Activated CD4-positive, alpha-beta memory T cell treated with anti-CD3 and anti-CD28 coated beads, Interleukin-2, amount 10 ng/mL, durations not matched to agents 7 days and 5 days (primary cell): Measurements from ENCODE around the gene MSH5. TPM values are rescaled to one million over a fixed set of nuclear protein-coding genes. Genes with fewer than 3 reads are reported as not detected.
A peak's percentile ranks its signal among the peaks of the same experiment; 100 is the strongest.
"Not testable (repeated sequence)": the region's sequence is repeated elsewhere in the genome, so short reads cannot be mapped to it uniquely, and the experiment has no call there.

Source experiments
- CTCF ChIA-PET: fragments of 350-600 bp; sonication (Branson Sonifier 250); formaldehyde crosslinking; loops from one replicate; lab custom pipeline; 2021; ENCODE audit warnings: antibody characterized with exemption, inconsistent platforms; lab: Charles Lee
- POLR2A ChIA-PET: fragments of 350-600 bp; sonication (Branson Sonifier 250); formaldehyde crosslinking; loops from one replicate; lab custom pipeline; 2021; ENCODE audit warnings: antibody characterized with exemption; lab: Charles Lee
- DNase-seq: peaks from one replicate; pipeline ENCODE4 v3.0.0-alpha.2; 2020
- H3K27ac Mint-ChIP-seq: one replicate; pipeline ENCODE4 v1.8.0; 2021; ENCODE audit warnings: mild to moderate bottlenecking, mixed read lengths
- H3K27me3 Mint-ChIP-seq: one replicate; pipeline ENCODE4 v1.8.0; 2021; ENCODE audit warnings: mixed read lengths
- H3K36me3 Mint-ChIP-seq: one replicate; pipeline ENCODE4 v1.8.0; 2021; ENCODE audit warnings: low read depth, mixed read lengths
- H3K4me1 Mint-ChIP-seq: one replicate; pipeline ENCODE4 v1.8.0; 2021; ENCODE audit warnings: mixed read lengths
- H3K4me3 Mint-ChIP-seq: one replicate; pipeline ENCODE4 v1.8.0; 2021; ENCODE audit warnings: mild to moderate bottlenecking, mixed read lengths
- H3K9me3 Mint-ChIP-seq: one replicate; pipeline ENCODE4 v1.8.0; 2021; ENCODE audit warnings: mixed read lengths
- total RNA-seq, 2 experiments: library from RNA; stranded (reverse); gene quantifications; one replicate each; pipeline ENCODE4 v1.2.3, GENCODE V29; 2021

Gene MSH5
- total RNA-seq, 2 experiments from 2014 or later: 60.1 to 63.2 TPM

DNA sequence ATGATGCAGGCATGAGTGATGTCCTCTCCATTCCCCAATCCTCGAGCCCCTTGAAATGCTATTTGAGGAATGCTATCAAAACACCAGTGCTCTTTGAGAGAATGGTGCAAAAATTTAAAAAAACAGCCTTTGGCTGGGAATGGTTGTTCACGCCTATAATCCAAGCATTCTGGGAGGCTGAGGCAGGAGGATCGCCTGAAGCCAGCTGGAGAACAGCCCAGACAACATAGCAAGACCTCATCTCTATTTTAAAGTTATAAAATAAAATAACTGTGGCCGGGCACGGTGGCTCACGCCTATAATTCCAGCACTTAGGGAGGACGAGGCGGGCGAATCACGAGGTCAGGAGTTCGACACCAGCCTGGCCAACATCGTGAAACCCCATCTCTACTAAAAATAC is 60.0 kb downstream of the MSH5 start:
- peaks cover 45% of the 10 kb centered on the region for H3K4me1 Mint-ChIP-seq
- peaks cover 32% of the 10 kb centered on the region for H3K36me3 Mint-ChIP-seq
- H3K9me3 Mint-ChIP-seq: no peaks in the 10 kb centered on the region
- ChIA-PET CTCF (interaction anchor here (1.6 to 2.1 kb wide), 2 partner anchors 9 to 18 kb away, joined by 6 to 7 read pairs; no protein-coding TSS in a partner anchor), POLR2A (interaction anchor here (1.3 to 7.4 kb wide), 5 partner anchors 14 to 61 kb away, joined by 3 to 104 read pairs (median 10); partner anchors contain the start of genes CLIC1, HSPA1A, HSPA1L and MSH5)
- no peak for DNase-seq
- H3K27ac Mint-ChIP-seq: no peak overlapping the region
- no peak overlapping the region for H3K4me3 Mint-ChIP-seq
- no peaks in the 10 kb centered on the region for H3K27me3 Mint-ChIP-seq

DNA sequence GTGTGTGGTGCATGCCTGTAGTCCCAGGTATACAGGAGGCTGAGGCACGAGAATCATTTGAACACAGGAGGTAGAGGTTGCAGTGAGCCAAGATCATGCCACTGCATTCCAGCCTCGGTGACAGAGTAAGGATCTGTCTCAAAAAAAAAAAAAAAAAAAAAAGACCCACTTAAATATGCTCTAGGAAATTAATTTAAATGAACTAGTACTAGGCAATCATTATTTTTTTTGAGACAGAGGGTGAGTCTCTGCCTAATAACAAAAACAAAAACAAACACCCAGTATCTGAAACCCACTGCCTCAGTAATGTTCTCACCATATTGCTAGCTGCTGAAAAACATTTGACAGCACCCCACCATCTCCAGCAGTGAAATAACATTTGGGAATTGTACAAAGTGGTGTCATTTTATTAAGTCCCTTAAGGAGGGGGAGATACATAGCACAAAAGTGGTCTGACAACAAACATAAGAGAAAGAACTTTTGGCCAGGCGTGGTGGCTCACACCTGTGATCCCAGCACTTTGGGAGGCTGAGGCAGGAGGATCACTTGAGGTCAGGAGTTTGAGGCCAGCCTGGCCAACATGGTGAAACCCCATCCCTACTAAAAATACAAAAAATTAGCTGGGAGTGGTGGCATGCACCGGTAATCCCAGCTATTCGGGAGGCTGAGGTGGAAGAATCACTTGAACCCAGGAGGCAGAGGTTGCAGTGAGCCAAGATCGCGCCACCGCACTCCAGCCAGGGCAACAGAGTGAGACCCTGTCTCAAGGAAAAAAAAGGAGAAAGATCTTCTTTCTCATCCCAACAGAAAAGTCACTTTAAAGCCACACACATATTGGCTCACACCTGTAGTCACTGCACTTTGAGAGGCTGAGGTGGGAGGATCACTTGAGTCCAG is 61.5 kb downstream of the MSH5 start:
- not testable (repeated sequence) for H3K4me3 Mint-ChIP-seq, H3K9me3 Mint-ChIP-seq, DNase-seq, H3K27me3 Mint-ChIP-seq
- CTCF ChIA-PET: interaction anchor here (1.0 kb wide), 1 partner anchor 31 kb away, joined by 3 read pairs; no protein-coding TSS in a partner anchor
- Mint-ChIP-seq H3K36me3 (peaks cover 35% of the 10 kb centered on the region), H3K27ac (peak overlapping the region; percentile 53), H3K4me1 (peaks cover 54% of the 10 kb centered on the region)
- POLR2A ChIA-PET: interaction anchor here (0.7 to 7.4 kb wide), 3 partner anchors 10 to 63 kb away, joined by 3 to 104 read pairs (median 24); partner anchors contain the start of genes CLIC1, HSPA1A, HSPA1L and MSH5

DNA sequence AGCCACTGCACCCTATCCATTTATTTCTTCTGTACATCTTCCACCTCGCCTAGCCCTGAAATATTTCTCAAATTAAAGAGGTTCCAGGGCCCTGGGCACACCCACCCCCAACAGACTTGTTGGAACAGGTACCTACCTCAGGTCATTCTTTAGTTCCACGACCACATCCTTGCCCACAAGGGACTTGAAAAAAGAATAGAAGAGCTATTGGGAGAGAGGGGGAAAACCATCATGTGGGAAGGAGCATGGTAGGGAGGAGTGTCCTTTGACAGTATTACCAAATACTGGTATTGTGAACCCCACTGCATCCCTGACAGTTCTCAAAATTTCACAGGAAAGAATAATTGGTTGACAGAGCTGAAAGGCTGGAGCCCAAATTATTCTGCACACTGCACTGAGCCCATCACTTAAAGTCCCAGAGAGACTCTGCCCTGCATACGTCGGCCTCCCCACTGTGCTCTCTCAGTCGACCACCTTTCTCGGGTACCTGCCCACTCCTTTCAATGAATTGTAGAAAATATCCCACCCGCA is 66.2 kb downstream of the MSH5 start:
- H3K4me3 Mint-ChIP-seq: peak overlapping the region; percentile 91
- H3K9me3 Mint-ChIP-seq: no peaks in the 10 kb centered on the region
- peaks cover 39% of the 10 kb centered on the region for H3K36me3 Mint-ChIP-seq
- CTCF ChIA-PET: interaction anchor here (0.6 to 3.6 kb wide), 13 partner anchors 8 to 121 kb away, joined by 3 to 23 read pairs (median 10); partner anchors contain the start of genes DDAH2, HSPA1A, HSPA1B and HSPA1L
- H3K27me3 Mint-ChIP-seq: no peaks in the 10 kb centered on the region
- DNase-seq: no peak
- POLR2A ChIA-PET: interaction anchor here (0.7 to 4.0 kb wide), 24 partner anchors 9 to 1168 kb away, joined by 3 to 57 read pairs (median 8); partner anchors contain the start of genes ABHD16A, BAG6, C6orf47 and CLIC1
- peak overlapping the region; percentile 91 for H3K27ac Mint-ChIP-seq
- H3K4me1 Mint-ChIP-seq: peaks cover 40% of the 10 kb centered on the region

DNA sequence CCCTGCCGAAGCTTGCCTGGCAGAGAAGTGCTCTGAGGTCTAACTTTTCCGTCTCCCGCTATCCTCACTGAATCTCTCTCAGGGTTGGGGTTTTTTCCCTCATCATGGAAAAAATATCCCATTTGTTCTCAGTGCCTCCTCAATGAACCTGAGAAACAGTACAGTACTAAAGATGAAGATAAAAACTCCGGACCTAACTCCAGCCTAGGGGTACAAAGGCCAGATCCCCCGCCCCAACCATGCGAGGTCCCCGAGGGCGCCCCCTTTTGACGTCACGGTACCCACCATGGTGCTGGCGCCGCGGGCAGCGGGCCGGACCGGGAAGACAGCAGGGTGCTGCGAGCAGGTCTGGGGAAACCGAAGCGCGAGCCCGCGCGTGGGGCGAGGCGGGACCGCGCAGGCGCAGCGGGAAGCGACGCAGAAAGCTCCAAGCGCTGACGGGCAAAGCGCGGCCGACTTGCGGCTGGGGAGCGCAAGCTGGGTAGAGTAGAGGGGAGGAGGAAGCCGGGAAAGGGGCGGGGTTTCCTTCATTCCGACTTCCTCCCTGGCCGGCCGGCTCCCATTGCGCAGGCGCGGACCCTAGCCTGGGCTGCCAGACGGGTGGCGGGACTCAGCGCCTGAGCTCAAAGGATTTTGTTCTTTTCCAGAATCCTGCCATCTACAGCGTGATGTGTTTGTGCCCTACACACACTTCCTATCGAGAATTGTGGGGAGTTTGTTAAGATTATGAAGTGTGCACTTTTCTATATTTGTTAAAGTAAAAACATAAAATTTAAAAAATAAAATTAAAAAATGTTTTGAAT is 66.9 kb downstream of the MSH5 start, which contains the start of gene LSM2:
LSM2 (minus strand) TSS at position 497 of the 803 bp plus-strand sequence; CDS start at position 288, 209 bp downstream.
- POLR2A ChIA-PET: interaction anchor here (0.6 to 4.0 kb wide), 34 partner anchors 8 to 1167 kb away, joined by 3 to 57 read pairs (median 5); partner anchors contain the start of genes ABHD16A, BAG6, C6orf47 and CLIC1
- peak; percentile 98 for DNase-seq
- peaks cover 43% of the 10 kb centered on the region for H3K4me1 Mint-ChIP-seq
- peak within 1 kb of the TSS; percentile 91 for H3K4me3 Mint-ChIP-seq
- H3K27me3 Mint-ChIP-seq: no peaks in the 10 kb centered on the region
- no peaks in the 10 kb centered on the region for H3K9me3 Mint-ChIP-seq
- H3K27ac Mint-ChIP-seq: peak within 1 kb of the TSS; percentile 91
- H3K36me3 Mint-ChIP-seq: peaks cover 35% of the 10 kb centered on the region
- CTCF ChIA-PET: interaction anchor here (0.6 to 3.6 kb wide), 21 partner anchors 8 to 461 kb away, joined by 3 to 23 read pairs (median 7); partner anchors contain the start of genes DDAH2, HSPA1A, HSPA1B and HSPA1L

DNA sequence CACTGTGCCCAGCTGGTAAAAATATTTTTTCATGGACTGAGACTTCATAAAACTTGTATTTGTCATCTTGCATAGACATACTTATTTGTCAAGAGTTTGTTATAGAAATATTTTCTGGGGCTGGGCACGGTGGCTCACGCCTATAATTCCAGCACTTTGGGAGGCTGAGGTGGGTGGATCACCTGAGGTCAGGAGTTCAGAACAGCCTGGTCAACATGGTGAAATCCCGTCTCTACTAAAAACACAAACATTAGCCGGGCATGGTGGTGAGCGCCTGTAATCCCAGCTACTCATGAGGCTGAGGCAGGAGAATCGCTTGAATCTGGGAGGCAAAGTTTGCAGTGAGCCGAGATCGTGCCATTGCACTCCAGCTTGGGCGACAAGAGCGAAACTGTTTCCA is 68.8 kb downstream of the MSH5 start:
- not testable (repeated sequence) for H3K9me3 Mint-ChIP-seq, DNase-seq, H3K27ac Mint-ChIP-seq, H3K4me3 Mint-ChIP-seq, H3K27me3 Mint-ChIP-seq
- peaks cover 26% of the 10 kb centered on the region for H3K36me3 Mint-ChIP-seq
- ChIA-PET CTCF (interaction anchor here (3.6 kb wide), 1 partner anchor 12 kb away, joined by 23 read pairs; the partner anchor contains the start of gene VARS1), POLR2A (interaction anchor here (4.0 kb wide), 1 partner anchor 11 kb away, joined by 51 read pairs; the partner anchor contains the start of gene VARS1)
- peaks cover 55% of the 10 kb centered on the region for H3K4me1 Mint-ChIP-seq

DNA sequence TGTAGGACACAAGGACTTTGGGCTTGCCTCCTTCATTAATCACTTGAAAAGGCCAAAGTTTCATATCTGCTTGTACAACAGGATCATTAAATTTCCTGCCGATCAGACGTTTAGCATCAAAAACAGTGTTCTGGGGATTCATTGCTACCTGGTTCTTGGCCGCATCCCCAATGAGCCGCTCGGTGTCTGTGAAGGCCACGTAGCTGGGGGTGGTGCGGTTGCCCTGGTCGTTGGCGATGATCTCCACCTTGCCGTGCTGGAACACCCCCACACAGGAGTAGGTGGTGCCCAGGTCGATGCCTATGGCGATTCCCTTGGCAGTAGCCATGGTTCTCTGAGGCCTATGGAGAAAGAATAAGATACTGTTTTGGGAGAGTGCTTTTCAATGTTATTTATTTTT is 71.8 kb downstream of the MSH5 start:
- Mint-ChIP-seq H3K4me1 (peaks cover 41% of the 10 kb centered on the region), H3K27ac (peak overlapping the region; percentile 96), H3K36me3 (peaks cover 13% of the 10 kb centered on the region), H3K27me3 (no peaks in the 10 kb centered on the region), H3K9me3 (no peaks in the 10 kb centered on the region), H3K4me3 (no peak overlapping the region)
- ChIA-PET POLR2A (interaction anchor here (0.7 to 5.6 kb wide), 9 partner anchors 8 to 160 kb away, joined by 3 to 98 read pairs (median 10); partner anchors contain the start of genes CLIC1, HSPA1B, MSH5 and VARS1), CTCF (interaction anchor here (2.9 kb wide), 1 partner anchor 15 kb away, joined by 14 read pairs; the partner anchor contains the start of gene HSPA1B)
- no peak for DNase-seq

Other genes starting within 250 kb of the MSH5 start
- 10 to 100 TPM; 60.8 to 62.9 TPM for gene MICB, start 241.9 kb upstream of the MSH5 start, total RNA-seq
- not detected for gene MCCD1, start 211.0 kb upstream of the MSH5 start, total RNA-seq
- 100 to 1,000 TPM; 427 to 434 TPM for gene DDX39B, start 198.0 kb upstream of the MSH5 start, total RNA-seq
- gene ATP6V1G2, start 193.4 kb upstream of the MSH5 start, total RNA-seq: 1 to 10 TPM; 2.7 to 3.8 TPM
- 10 to 100 TPM; 22.8 to 23.6 TPM for gene NFKBIL1, start 192.4 kb upstream of the MSH5 start, total RNA-seq
- gene LTA, start 167.7 kb upstream of the MSH5 start, total RNA-seq: 10 to 100 TPM; 37.2 to 38.4 TPM
- gene TNF, start 164.4 kb upstream of the MSH5 start, total RNA-seq: 100 to 1,000 TPM; 124 to 130 TPM
- gene LTB, start 157.6 kb upstream of the MSH5 start, total RNA-seq: 1,000 to 10,000 TPM; 1,185 to 1,194 TPM
- 10 to 100 TPM; 69.8 to 74.5 TPM for gene LST1, start 153.7 kb upstream of the MSH5 start, total RNA-seq
- 10 to 100 TPM; 76.4 to 78.3 TPM for gene NCR3, start 147.0 kb upstream of the MSH5 start, total RNA-seq
- gene AIF1, start 124.8 kb upstream of the MSH5 start, total RNA-seq: 10 to 100 TPM; 11.3 to 11.7 TPM
- gene PRRC2A, start 119.3 kb upstream of the MSH5 start, total RNA-seq: 100 to 1,000 TPM; 215 to 222 TPM
- 100 to 1,000 TPM; 275 to 282 TPM for gene BAG6, start 87.3 kb upstream of the MSH5 start, total RNA-seq
- gene APOM, start 84.1 kb upstream of the MSH5 start, total RNA-seq: 1 to 10 TPM; 2.9 to 3.6 TPM
- 10 to 100 TPM; 26.4 to 26.7 TPM for gene C6orf47, start 79.2 kb upstream of the MSH5 start, total RNA-seq
- 10 to 100 TPM; 33.6 to 35.2 TPM for gene GPANK1, start 75.0 kb upstream of the MSH5 start, total RNA-seq
- gene CSNK2B, start 73.9 kb upstream of the MSH5 start, total RNA-seq: 100 to 1,000 TPM; 199 to 212 TPM
- 10 to 100 TPM; 16.7 to 17.2 TPM for gene LY6G5B, start 70.0 kb upstream of the MSH5 start, total RNA-seq
- gene LY6G5C, start 58.9 kb upstream of the MSH5 start, total RNA-seq: 1 to 10 TPM; 2.3 to 2.6 TPM
- 10 to 100 TPM; 53.1 to 55.0 TPM for gene ABHD16A, start 36.7 kb upstream of the MSH5 start, total RNA-seq
- gene LY6G6F, start 33.1 kb upstream of the MSH5 start, total RNA-seq: not detected
- not detected for gene LY6G6D, start 24.7 kb upstream of the MSH5 start, total RNA-seq
- gene LY6G6C, start 18.3 kb upstream of the MSH5 start, total RNA-seq: not detected
- gene MPIG6B, start 16.6 kb upstream of the MSH5 start, total RNA-seq: not detected
- gene DDAH2, start 10.7 kb upstream of the MSH5 start, total RNA-seq: 10 to 100 TPM; 22.1 to 23.9 TPM
- gene CLIC1, start 3.5 kb upstream of the MSH5 start, total RNA-seq: 100 to 1,000 TPM; 640 to 644 TPM
- gene SAPCD1, start 22.7 kb downstream of the MSH5 start, total RNA-seq: 10 to 100 TPM; 10.7 to 14.6 TPM
- gene VWA7, start 37.3 kb downstream of the MSH5 start, total RNA-seq: 10 to 100 TPM; 11.0 to 12.2 TPM
- gene VARS1, start 55.7 kb downstream of the MSH5 start, total RNA-seq: 10 to 100 TPM; 84.1 to 88.4 TPM
- gene LSM2, start 67.0 kb downstream of the MSH5 start, total RNA-seq: 100 to 1,000 TPM; 100 to 108 TPM
- 1 to 10 TPM; 2.8 to 3.0 TPM for gene HSPA1L, start 75.3 kb downstream of the MSH5 start, total RNA-seq
- 100 to 1,000 TPM; 147 to 151 TPM for gene HSPA1A, start 75.5 kb downstream of the MSH5 start, total RNA-seq
- gene HSPA1B, start 87.7 kb downstream of the MSH5 start, total RNA-seq: 10 to 100 TPM; 60.6 to 62.6 TPM
- 10 to 100 TPM; 29.2 to 29.6 TPM for gene NEU1, start 122.8 kb downstream of the MSH5 start, total RNA-seq
- under 1 TPM in 1 of 2 experiments, not detected in 1; 0.38 TPM for gene SLC44A4, start 139.0 kb downstream of the MSH5 start, total RNA-seq
- 10 to 100 TPM; 57.0 to 58.4 TPM for gene EHMT2, start 157.7 kb downstream of the MSH5 start, total RNA-seq
- gene ZBTB12, start 162.1 kb downstream of the MSH5 start, total RNA-seq: 1 to 10 TPM in 1 of 2 experiments, under 1 TPM in 1; 0.98 to 1.1 TPM
- 1 to 10 TPM in 1 of 2 experiments, under 1 TPM in 1; 0.45 to 1.0 TPM for gene C2, start 187.7 kb downstream of the MSH5 start, total RNA-seq
- under 1 TPM; 0.58 to 0.60 TPM for gene CFB, start 206.1 kb downstream of the MSH5 start, total RNA-seq
- 10 to 100 TPM; 69.6 to 70.6 TPM for gene NELFE, start 219.0 kb downstream of the MSH5 start, total RNA-seq
- 10 to 100 TPM; 69.4 to 74.2 TPM for gene SKIC2, start 219.2 kb downstream of the MSH5 start, total RNA-seq
- 10 to 100 TPM; 16.7 to 17.5 TPM for gene DXO, start 232.1 kb downstream of the MSH5 start, total RNA-seq
- 1 to 10 TPM; 3.3 to 5.7 TPM for gene C4A, start 242.1 kb downstream of the MSH5 start, total RNA-seq